GM19452 (cell line): ENCODE data around the gene CHD9NB.

Experiments used
- ATAC-seq: cut with Tn5 transposase; IDR thresholded peaks from one replicate; pipeline ENCODE4 v1.9.1; 2021; ENCODE audit not compliant: unreplicated experiment

Gene CHD9NB

GRCh38 chr16:53052519-53053501 lies at the start of gene CHD9NB:
TSS of gene CHD9NB (minus strand) at chr16:53052897. CDS start at chr16:53044158, 8,739 bp downstream.
- no peak for ATAC-seq

- no peak for ATAC-seq
Observed at GRCh38 chr16:53100889-53101288, 48.2 kb upstream of the CHD9NB start.

- no peak for ATAC-seq
Observed at GRCh38 chr16:53100131-53100748, 47.5 kb upstream of the CHD9NB start.

GRCh38 chr16:53099318-53100130 lies 46.8 kb upstream of the CHD9NB start:
- ATAC-seq: peak; percentile 59

- peak; percentile 69 for ATAC-seq
Observed at GRCh38 chr16:53098526-53099317, 46.0 kb upstream of the CHD9NB start.

GRCh38 chr16:53097190-53097589 lies 44.5 kb upstream of the CHD9NB start:
- no peak for ATAC-seq

- ATAC-seq: peak; percentile 47
Observed at GRCh38 chr16:53094013-53094630, 41.4 kb upstream of the CHD9NB start.

GRCh38 chr16:53093162-53093744 lies 40.6 kb upstream of the CHD9NB start:
- ATAC-seq: no peak

- ATAC-seq: no peak
Observed at GRCh38 chr16:53092284-53092683, 39.6 kb upstream of the CHD9NB start.

- peak; percentile 46 for ATAC-seq
Observed at GRCh38 chr16:53091466-53092211, 38.9 kb upstream of the CHD9NB start.

- peak; percentile 48 for ATAC-seq
Observed at GRCh38 chr16:53090591-53091411, 38.1 kb upstream of the CHD9NB start.

GRCh38 chr16:53090286-53090590 lies 37.5 kb upstream of the CHD9NB start:
- no peak for ATAC-seq

- no peak for ATAC-seq
Observed at GRCh38 chr16:53089434-53090285, 37.0 kb upstream of the CHD9NB start.

- no peak for ATAC-seq
Observed at GRCh38 chr16:53087101-53087500, 34.4 kb upstream of the CHD9NB start.

GRCh38 chr16:53085931-53086421 lies 33.3 kb upstream of the CHD9NB start:
- no peak for ATAC-seq

- ATAC-seq: no peak
Observed at GRCh38 chr16:53085369-53085843, 32.7 kb upstream of the CHD9NB start.

GRCh38 chr16:53084746-53085334 lies 32.1 kb upstream of the CHD9NB start:
- ATAC-seq: no peak
